K562 (cell line): ENCODE results near the gene FSCN2. TPM values are rescaled to one million over a fixed set of nuclear protein-coding genes. Genes with fewer than 3 reads are reported as not detected.

Source experiments
- ATAC-seq: fragments of 200-7000 bp; cut with Tn5 transposase; 3 replicates; pipeline ENCODE4 v1.9.1; 2020; ENCODE audit warnings: moderate library complexity
- BruUV-seq: library from RNA; stranded (reverse); fragments of 400-500 nt; replicated peaks from 2 replicates; lab custom pipeline; 2021; lab: Mats Ljungman, UMichigan
- CTCF ChIA-PET: fragments of 300-600 bp; formaldehyde crosslinking; extraction: SDS; loops from one replicate; lab custom pipeline; 2021; ENCODE audit warnings: low intra/inter-chr PET ratio; lab: Yijun Ruan, JAX
- POLR2A ChIA-PET: fragments of 300-600, 350-650 bp; sonication (Branson Sonifier 250); formaldehyde crosslinking; extraction: SDS; loops from one replicate; lab custom pipeline; 2021; ENCODE audit warnings: antibody characterized with exemption, inconsistent platforms; lab: Yijun Ruan, JAX
- DNase-seq, 4 experiments: peaks; one replicate each; pipeline versions ENCODE4 v3.0.0 to v3.0.0-alpha.2; 2011 to 2018; ENCODE audit warnings: low spot score in 3 of 4, mixed read lengths in 3 of 4; ENCODE audit errors: extremely low read depth in 1 of 4
- FAIRE-seq: peaks from 2 replicates; lab custom pipeline; 2011; peaks lifted over from hg19 to GRCh38; lab: Jason Lieb, UNC
- H2AFZ ChIP-seq: 2 replicates; pipeline ENCODE4 v1.6.0; 2011; ENCODE audit warnings: low read depth, low read length, control low read depth, inconsistent platforms
- H3K27ac ChIP-seq: fragments of 200-600 bp; 3 replicates; pipeline ENCODE4 v1.8.0; 2011; ENCODE audit warnings: low read depth, mild to moderate bottlenecking, control low read depth, inconsistent platforms, low read length, moderate library complexity, mixed read lengths; ENCODE audit errors: extremely low read depth
- H3K27me3 ChIP-seq, 2 experiments: fragments of 300-600 bp in 1 of 2; 2 replicates in 1 of 2; 3 replicates in 1 of 2; pipeline versions ENCODE4 v1.6.0 to v1.8.0; 2011; ENCODE audit warnings: inconsistent platforms in 2 of 2, low read length in 2 of 2, mild to moderate bottlenecking in 1 of 2, mixed read lengths in 1 of 2, moderate library complexity in 1 of 2; ENCODE audit not compliant: control insufficient read depth in 2 of 2, insufficient read depth in 2 of 2
- H3K36me3 ChIP-seq: fragments of 300-600 bp; 3 replicates; pipeline ENCODE4 v1.8.0; 2011; ENCODE audit warnings: mild to moderate bottlenecking, low read length, inconsistent platforms; ENCODE audit not compliant: control insufficient read depth, insufficient read depth
- H3K4me1 ChIP-seq, 2 experiments: fragments of 200-600 bp in 1 of 2; replicated peaks in 1 of 2; 2 replicates in 1 of 2; 3 replicates in 1 of 2; pipeline versions ENCODE4 v1.5.1 to v1.8.0; 2011; ENCODE audit warnings: inconsistent platforms in 2 of 2, low read length in 2 of 2, mild to moderate bottlenecking in 1 of 2, mixed read lengths in 1 of 2, moderate library complexity in 1 of 2; ENCODE audit not compliant: control insufficient read depth in 2 of 2, insufficient read depth in 2 of 2
- H3K4me2 ChIP-seq: 2 replicates; pipeline ENCODE4 v1.6.1; 2011; ENCODE audit warnings: low read length, control low read depth, inconsistent platforms, mixed read lengths; ENCODE audit not compliant: insufficient read depth
- H3K4me3 ChIP-seq: fragments of 200-600 bp; sonication (generic), shearing (Covaris generic); 2 replicates; pipeline ENCODE4 v1.5.1; 2016; ENCODE audit warnings: control low read depth, inconsistent platforms
- H3K79me2 ChIP-seq: fragments of 200-600 bp; 3 replicates; pipeline ENCODE4 v1.8.0; 2011; ENCODE audit warnings: low read length, inconsistent platforms; ENCODE audit not compliant: control insufficient read depth, insufficient read depth
- H3K9ac ChIP-seq, 2 experiments: 2 replicates each; pipeline versions ENCODE4 v1.6.0 to v1.6.1; 2011; ENCODE audit warnings: low read depth in 2 of 2, low read length in 2 of 2, control low read depth in 1 of 2, inconsistent platforms in 1 of 2, mild to moderate bottlenecking in 1 of 2, mixed read lengths in 1 of 2; ENCODE audit not compliant: insufficient read depth in 1 of 2
- H3K9me1 ChIP-seq: one replicate; pipeline ENCODE4 v1.6.0; 2011; ENCODE audit warnings: inconsistent platforms, mild to moderate bottlenecking, low read length, moderate library complexity; ENCODE audit not compliant: control insufficient read depth, insufficient read depth
- H3K9me3 ChIP-seq: replicated peaks from 2 replicates; pipeline ENCODE4 v1.5.1; 2011; ENCODE audit warnings: low read depth, low read length, inconsistent platforms; ENCODE audit not compliant: control insufficient read depth, insufficient read depth
- H4K20me1 ChIP-seq: replicated peaks from 2 replicates; pipeline ENCODE4 v1.6.1; 2011; ENCODE audit warnings: low read length, inconsistent platforms, mixed read lengths; ENCODE audit not compliant: control insufficient read depth, insufficient read depth
- ARID1B ChIP-seq: fragments of 450-650 bp; IDR thresholded peaks from 2 replicates; pipeline ENCODE4 v1.6.1; 2016; ENCODE audit warnings: antibody characterized with exemption, mild to moderate bottlenecking, inconsistent platforms
- CCAR2 ChIP-seq: fragments of 200-400 bp; formaldehyde crosslinking; IDR thresholded peaks from 2 replicates; pipeline ENCODE4 v1.6.1; 2017; ENCODE audit warnings: mild to moderate bottlenecking, low read depth, low read length
- E2F4 ChIP-seq: sonication (generic); formaldehyde crosslinking; IDR thresholded peaks from 2 replicates; pipeline ENCODE4 v1.8.0; 2022; ENCODE audit warnings: mild to moderate bottlenecking, low read depth, missing genetic modification reagents
- ELF2 ChIP-seq: fragments of 250-450 bp; sonication (Bioruptor Pico); IDR thresholded peaks from 2 replicates; pipeline ENCODE4 v1.5.0; 2021; ENCODE audit warnings: mild to moderate bottlenecking
- GATA2 ChIP-seq: sonication (generic); formaldehyde crosslinking; IDR thresholded peaks from 2 replicates; pipeline ENCODE4 v1.4.0; 2020; ENCODE audit warnings: mild to moderate bottlenecking, missing genetic modification reagents
- L3MBTL2 ChIP-seq: fragments of 450-650 bp; IDR thresholded peaks from 2 replicates; pipeline ENCODE4 v1.6.1; 2016; ENCODE audit warnings: mild to moderate bottlenecking, moderate library complexity
- MITF ChIP-seq: IDR thresholded peaks from 2 replicates; pipeline ENCODE4 v1.6.1; 2014; ENCODE audit warnings: antibody characterized with exemption
- NR1H2 ChIP-seq: sonication (generic); formaldehyde crosslinking; IDR thresholded peaks from 2 replicates; pipeline ENCODE4 v1.4.0; 2020; ENCODE audit warnings: mild to moderate bottlenecking, missing genetic modification reagents
- NUFIP1 ChIP-seq: fragments of 450-650 bp; IDR thresholded peaks from 2 replicates; pipeline ENCODE4 v1.6.1; 2018; ENCODE audit not compliant: partially characterized antibody
- POLR2G ChIP-seq: fragments of 200-400 bp; formaldehyde crosslinking; IDR thresholded peaks from 2 replicates; pipeline ENCODE4 v1.6.1; 2017; ENCODE audit warnings: low read depth, mild to moderate bottlenecking, antibody characterized with exemption, low read length, moderate library complexity
- POU5F1 ChIP-seq: fragments of 150-350 bp; IDR thresholded peaks from 2 replicates; pipeline ENCODE4 v1.6.1; 2014; ENCODE audit warnings: borderline replicate concordance, low read length, low read depth, mild to moderate bottlenecking; ENCODE audit not compliant: partially characterized antibody
- PRMT5 ChIP-seq: sonication (generic); formaldehyde crosslinking; IDR thresholded peaks from 2 replicates; pipeline ENCODE4 v1.5.0; 2020; ENCODE audit warnings: missing genetic modification reagents
- SAFB2 ChIP-seq: fragments of 200-400 bp; formaldehyde crosslinking; IDR thresholded peaks from 2 replicates; pipeline ENCODE4 v1.6.1; 2018; ENCODE audit warnings: borderline replicate concordance, low read length, low read depth, moderate library complexity; ENCODE audit not compliant: severe bottlenecking
- SRF ChIP-seq, 2 experiments: fragments of 250-450, 450-650 bp in 1 of 2; sonication (Bioruptor Pico) in 1 of 2; sonication (generic) in 1 of 2; formaldehyde crosslinking; IDR thresholded peaks; 2 replicates each; pipeline versions ENCODE4 v1.5.0 to v1.5.1; 2020 to 2022; ENCODE audit warnings: mild to moderate bottlenecking in 1 of 2, missing genetic modification reagents in 1 of 2
- ZNF3 ChIP-seq: fragments of 250-450 bp; sonication (Bioruptor Pico); IDR thresholded peaks from 2 replicates; pipeline ENCODE4 v1.5.0; 2021; ENCODE audit warnings: mild to moderate bottlenecking, moderate library complexity
- ZNF354B ChIP-seq: fragments of 250-450 bp; sonication (Bioruptor Pico); IDR thresholded peaks from 2 replicates; pipeline ENCODE4 v1.4.0; 2020
- ZNF561 ChIP-seq: fragments of 450-650 bp; formaldehyde crosslinking; conservative IDR thresholded peaks from 2 replicates; pipeline ENCODE4 v1.4.0; 2020; ENCODE audit warnings: mild to moderate bottlenecking, moderate library complexity
- ZNF57 ChIP-seq: fragments of 450-650 bp; formaldehyde crosslinking; IDR thresholded peaks from 2 replicates; pipeline ENCODE4 v1.4.0; 2020; ENCODE audit warnings: mild to moderate bottlenecking, moderate library complexity
- WGBS: fragments of 100-300 bp; shearing (Covaris generic); methylation state at CpG from one replicate; pipeline ENCODE4 v1.1.6; 2016; ENCODE audit warnings: low coverage, mixed read lengths; ENCODE audit not compliant: insufficient coverage; ENCODE audit errors: missing lambda C conversion rate; 5-methylcytosine and 5-hydroxymethylcytosine counted together
- in situ Hi-C: fragments of 300-500 bp; cut with MboI; formaldehyde crosslinking; loops from 4 replicates; pipeline ENCODE4 v1.15.0; 2018; ENCODE audit warnings: inconsistent platforms, mixed read lengths
- intact Hi-C: fragments of 100-400 bp; cut with micrococcal nuclease; formaldehyde crosslinking; loops from 2 replicates; pipeline ENCODE4 v1.14.2; 2022
- polyA plus RNA-seq, 8 experiments: library from polyadenylated mRNA; depleted of rRNA in 4 of 8; stranded (reverse) in 5 of 8; unstranded in 3 of 8; fragments of >200 nt; fragmentation: Nextera tagmentation in 2 of 8; fragmentation: Illumina TruSeq in 1 of 8; extraction: Ambion mirVana in 2 of 8; extraction: Trizol in 1 of 8; gene quantifications; 2 replicates each; pipeline versions ENCODE4 v1.2.1 to v1.2.3, GENCODE V29; 2011 to 2014; ENCODE audit warnings: inconsistent platforms in 1 of 8, missing spikeins in 1 of 8
- total RNA-seq, 7 experiments: library from RNA; depleted of rRNA in 6 of 7; stranded (reverse); fragments of >200 nt in 6 of 7; fragmentation: Illumina TruSeq in 2 of 7; extraction: Trizol in 2 of 7; gene quantifications; 2 replicates each; pipeline versions ENCODE4 v1.2.1 to v1.2.3, GENCODE V29; 2011 to 2021; ENCODE audit warnings: low replicate concordance in 1 of 7

The FSCN2 gene
- total and polyA plus RNA-seq, 9 of the 15 experiments (the other 6 are each of a cell fraction or from before 2014, with no cell fraction given) = 0.08 TPM; not detected in 8

- Histone ChIP-seq H3K36me3 (peaks cover 37% of the 10 kb centered on the region), H3K9me1 (peaks cover 9% of the 10 kb centered on the region), H3K79me2 (peaks cover 37% of the 10 kb centered on the region), H3K27ac (peak overlapping the region; percentile 84), H2AFZ (no peak overlapping the region), H3K9ac (peak overlapping the region; percentile 94 to 100), H3K27me3 (no peaks in the 10 kb centered on the region), H4K20me1 (peaks cover 38% of the 10 kb centered on the region), H3K4me1 (peaks cover 35 to 53% of the 10 kb centered on the region in 2 experiments; a peak in 4 of 5 replicates), H3K4me3 (peak overlapping the region; percentile 86), H3K4me2 (peak overlapping the region; percentile 94), H3K9me3 (0 out of 2 replicates have a peak, but pooled peaks cover 1% of the 10 kb centered on the region)
- ChIA-PET POLR2A (interaction anchor here (0.5 to 6.4 kb wide), 17 partner anchors 8 to 468 kb away, joined by 3 to 132 read pairs (median 4); partner anchors contain the start of gene FAAP100), CTCF (no interaction called here)
- DNase-seq = no peak
- in situ Hi-C loops (no loop called here), intact Hi-C loops (no loop called here)
- no peak for FAIRE-seq
- WGBS = 19% methylated on average over 47 of the region's 48 CpGs
- BruUV-seq = no TSS peak
- ATAC-seq = no peak
- TF ChIP-seq E2F4 = peak; percentile 58; the same call in 1 of the 2 replicates
- TF ChIP-seq NUFIP1 = no peak
- no peak for TF ChIP-seq POU5F1
- TF ChIP-seq L3MBTL2 = no peak
- TF ChIP-seq ZNF561 (CRISPR knock-in tag) = no peak
- peak; percentile 70; the same call in 1 of the 2 replicates for TF ChIP-seq NR1H2 (CRISPR knock-in tag)
- TF ChIP-seq SRF (CRISPR knock-in tag; IDR thresholded peaks at IDR 0.05) = no peak
- TF ChIP-seq SAFB2 = no peak
- peak; percentile 84 for TF ChIP-seq POLR2G
- no peak for TF ChIP-seq PRMT5 (CRISPR knock-in tag)
- TF ChIP-seq ELF2 = no peak
- TF ChIP-seq ZNF3 (CRISPR knock-in tag) = no peak
- no peak for TF ChIP-seq CCAR2
- TF ChIP-seq ZNF57 = no peak
- TF ChIP-seq GATA2 (CRISPR knock-in tag) = no peak
- no peak for TF ChIP-seq MITF
- no peak for TF ChIP-seq ARID1B
- TF ChIP-seq ZNF354B (CRISPR knock-in tag) = no peak
Observed at GRCh38 chr17:81510785-81511553, 17.2 kb upstream of the FSCN2 start.
